Activated CD4-positive, alpha-beta T cell treated with anti-CD3 and anti-CD28 coated beads for 4 hours (primary cell): ENCODE results near the gene SLC30A2.

Experiments used
- DNase-seq, 2 donors: peaks; one replicate each; pipeline ENCODE4 v3.0.0-alpha.2; 2020

The SLC30A2 gene

GRCh38 chr1:26067432-26067911, 21.6 kb upstream of the SLC30A2 start, which contains the start of gene TRIM63:
Gene TRIM63 (minus strand): TSS chr1:26067630. CDS start chr1:26067494, 136 bp downstream.
- no peak for DNase-seq

GRCh38 chr1:26066857-26067256, 20.9 kb upstream of the SLC30A2 start:
- no peak for DNase-seq

- no peak for DNase-seq
These were observed 20.2 kb upstream of the SLC30A2 start for GRCh38 chr1:26066160-26066559.

DNA sequence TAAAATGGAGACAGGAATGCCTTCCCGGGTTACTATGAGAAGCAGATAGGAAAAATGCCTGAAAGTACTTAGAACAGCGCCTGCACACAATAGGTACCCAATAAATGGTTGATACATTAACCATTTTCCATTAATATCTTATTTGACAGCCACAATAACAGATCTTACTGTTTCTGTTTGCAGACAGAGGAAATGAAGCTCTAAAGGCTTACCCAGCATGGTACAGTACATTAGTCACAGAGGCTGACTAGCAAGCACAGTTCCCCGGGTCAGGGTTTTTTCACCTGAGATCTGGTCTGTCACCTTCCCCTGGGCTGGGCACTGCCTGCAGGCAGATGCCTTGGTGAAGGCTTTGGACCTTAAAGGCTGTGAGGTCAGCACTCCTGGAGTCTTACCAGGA, 18.6 kb upstream of the SLC30A2 start:
- DNase-seq = no peak

DNA sequence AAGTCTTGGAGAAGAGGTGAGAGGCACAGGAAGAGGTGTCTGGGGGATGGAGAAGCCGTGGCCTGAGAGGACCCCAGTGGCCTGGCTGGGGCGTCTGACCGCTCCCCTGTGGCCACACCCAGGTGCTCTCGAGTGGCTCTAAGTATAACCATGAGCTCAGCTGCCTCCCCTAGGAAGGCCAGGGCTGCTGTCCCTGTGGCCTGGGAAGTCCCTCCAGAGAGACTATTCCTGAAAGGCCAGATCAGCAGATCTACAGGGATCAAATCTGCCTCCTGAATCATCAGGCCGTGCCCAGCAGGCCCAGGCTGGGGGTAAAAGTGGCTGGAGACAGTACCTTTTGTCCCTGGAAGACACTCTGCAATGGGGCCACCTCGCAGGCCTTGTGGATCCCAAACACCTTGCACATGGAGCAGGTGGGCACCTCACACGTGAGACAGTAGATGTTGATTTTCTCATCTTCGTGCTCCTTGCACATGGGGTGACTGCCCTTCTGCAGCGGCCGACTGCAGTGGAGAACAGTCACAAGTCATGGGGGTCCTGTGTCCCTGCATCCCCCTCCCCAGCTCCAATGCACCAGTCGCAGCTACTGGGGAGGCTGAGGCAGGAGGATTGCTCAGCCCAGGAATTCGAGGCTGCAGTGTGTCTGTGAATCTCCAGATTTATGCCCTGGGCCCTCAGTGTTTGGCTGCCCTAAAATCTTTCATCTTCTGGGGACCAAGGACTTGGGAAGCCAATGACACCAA, 15.1 kb upstream of the SLC30A2 start:
- no peak for DNase-seq

GRCh38 chr1:26059906-26060305, 14.0 kb upstream of the SLC30A2 start:
- DNase-seq = no peak

- no peak for DNase-seq
These were observed 12.2 kb upstream of the SLC30A2 start for GRCh38 chr1:26058052-26058595.

- no peak for DNase-seq
These were observed 11.3 kb upstream of the SLC30A2 start for GRCh38 chr1:26057189-26057588.

DNA sequence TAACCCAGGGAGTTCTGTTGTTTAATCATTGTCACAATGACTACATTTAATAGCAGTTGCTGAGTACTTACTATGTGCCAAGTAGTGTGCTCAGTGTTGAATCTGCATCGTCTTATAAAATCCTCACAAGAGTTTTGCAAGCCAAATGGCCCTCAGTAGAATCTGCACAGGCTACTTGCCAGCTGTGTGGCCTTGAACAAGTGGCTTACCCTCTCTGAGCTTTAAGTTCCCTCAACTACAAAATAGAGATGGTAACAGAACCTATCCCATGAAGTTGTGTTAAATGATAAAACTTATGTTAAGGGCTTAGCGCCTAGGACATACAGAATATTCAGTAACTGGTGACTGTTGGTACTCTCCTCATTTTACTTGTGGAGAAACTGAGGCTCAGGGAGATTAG, 9.1 kb upstream of the SLC30A2 start:
- no peak for DNase-seq

DNA sequence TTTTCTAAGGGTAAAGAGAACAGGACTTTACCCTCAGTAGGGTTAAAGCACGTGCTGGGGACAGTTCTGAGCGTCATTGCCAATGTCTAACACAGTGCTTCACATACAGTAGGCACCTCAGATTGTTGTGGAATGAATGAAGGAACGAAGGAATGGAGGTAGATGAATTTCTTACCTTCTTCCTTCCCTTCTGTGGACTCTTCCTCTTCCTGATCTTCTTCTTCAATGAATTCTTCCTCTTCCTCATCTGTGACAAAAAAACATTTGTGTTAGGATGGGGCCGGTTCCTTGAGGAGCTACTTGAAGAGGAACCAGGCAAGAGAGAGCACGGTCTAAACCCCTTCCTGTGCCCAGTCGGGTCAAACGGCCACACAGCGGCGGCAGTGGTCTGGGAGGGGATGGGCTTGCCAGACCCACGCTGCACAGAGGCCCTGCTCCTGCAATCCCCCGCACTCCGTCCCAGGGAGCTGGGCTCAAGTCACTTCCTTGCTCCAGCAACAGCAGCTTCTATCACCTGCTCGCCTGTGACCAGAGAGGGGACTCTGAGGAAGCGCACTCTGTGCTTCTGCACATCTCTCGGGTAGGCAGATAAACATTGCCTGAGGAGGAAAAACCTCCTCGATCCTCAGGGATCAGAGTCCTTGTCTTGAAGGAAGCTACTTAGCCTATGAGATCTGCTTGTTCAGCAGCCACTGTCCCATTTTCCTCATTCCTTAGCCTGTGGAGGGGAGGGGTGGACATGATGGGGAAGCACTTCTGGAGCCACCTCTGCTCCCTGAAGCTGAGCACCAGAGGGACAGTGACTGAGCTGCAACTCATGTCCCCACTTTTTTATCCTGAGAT, 8.0 kb upstream of the SLC30A2 start:
- DNase-seq = no peak

DNA sequence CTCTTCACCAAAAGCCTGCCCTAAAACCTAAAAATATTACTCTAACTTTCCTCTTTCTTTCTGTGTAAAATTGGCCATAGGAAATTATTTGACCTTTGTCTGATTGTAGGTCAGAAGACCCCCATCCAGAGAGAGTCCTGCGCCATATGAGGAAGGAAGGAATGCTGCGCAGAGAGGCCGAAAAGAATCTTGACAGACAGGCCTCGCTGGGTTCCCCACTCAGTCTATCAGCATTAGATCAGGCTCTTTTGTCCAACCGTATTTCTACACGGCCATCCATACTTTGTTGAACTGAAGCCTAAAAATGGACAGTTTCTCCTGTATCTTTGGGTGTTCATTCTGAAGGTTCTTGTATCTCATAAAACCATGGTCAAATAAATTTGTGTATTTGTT, 4.3 kb upstream of the SLC30A2 start:
- no peak for DNase-seq

GRCh38 chr1:26049531-26050247, 3.8 kb upstream of the SLC30A2 start:
- no peak for DNase-seq

- DNase-seq = no peak
These were observed 1.5 kb upstream of the SLC30A2 start for GRCh38 chr1:26047278-26047874.

DNA sequence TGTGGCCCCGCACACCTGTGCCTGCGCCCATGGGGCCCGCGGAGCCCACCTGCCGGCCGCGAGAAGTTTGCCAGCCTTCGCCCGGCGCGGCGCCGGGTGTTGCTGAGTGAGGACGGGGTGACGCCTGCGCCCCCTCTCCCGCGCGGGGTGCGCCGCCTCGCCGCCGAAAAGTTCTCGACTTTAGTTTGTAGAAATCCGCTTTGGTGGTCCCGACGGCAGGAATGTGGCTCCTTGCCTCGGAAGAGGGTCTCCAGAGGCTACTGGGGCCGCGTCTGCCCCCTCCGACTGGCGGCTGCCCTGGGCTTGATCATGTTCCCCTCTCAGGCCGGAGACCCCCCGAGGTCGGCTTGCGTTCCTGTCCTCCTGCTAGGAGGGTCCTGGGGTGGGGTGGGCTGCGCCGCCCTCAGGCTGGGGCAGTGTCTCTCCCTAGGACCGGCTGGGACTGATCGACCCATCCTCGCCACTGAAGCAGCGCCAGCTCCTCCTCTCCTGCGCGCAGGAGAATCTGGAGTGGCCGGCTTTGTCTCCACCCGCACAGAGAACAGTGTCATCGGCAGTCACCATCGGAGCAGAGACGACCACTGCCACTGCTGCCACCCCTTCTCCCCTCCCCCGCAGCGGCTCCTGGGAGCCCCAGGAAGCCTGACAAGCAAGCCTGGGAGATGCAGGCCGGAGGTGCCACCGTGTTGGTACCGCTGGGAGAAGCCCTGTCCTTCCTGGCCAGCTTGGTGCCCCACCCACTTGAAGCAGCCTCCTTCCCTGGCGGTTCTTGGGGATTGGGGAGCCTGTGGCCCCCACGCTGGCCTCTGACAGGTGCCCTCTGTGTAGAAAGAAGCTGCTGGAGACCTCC, 553 bp upstream of the SLC30A2 start:
- DNase-seq = no peak

GRCh38 chr1:26044971-26045721, 772 bp downstream of the SLC30A2 start:
- no peak for DNase-seq

DNA sequence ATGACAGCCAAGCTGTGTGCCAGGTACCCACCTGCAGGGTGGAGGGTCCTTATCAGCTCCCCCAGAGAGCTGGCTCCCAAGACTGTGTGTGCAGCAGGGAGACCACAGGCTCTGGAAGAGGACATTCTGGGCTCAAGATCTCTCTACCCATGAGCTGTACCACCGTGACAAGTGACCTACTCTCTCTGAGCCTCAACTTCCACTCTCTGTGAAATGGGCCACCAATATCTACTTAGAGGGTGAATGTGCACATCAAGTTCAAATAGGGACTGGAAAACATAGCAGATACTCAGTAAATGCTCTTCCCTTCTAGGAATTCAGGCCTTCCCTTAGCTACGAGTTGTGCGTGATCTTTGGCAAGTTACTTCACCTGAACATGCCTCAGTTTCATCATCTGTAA, 1.5 kb downstream of the SLC30A2 start:
- DNase-seq = no peak

- DNase-seq = no peak
These were observed 2.2 kb downstream of the SLC30A2 start for GRCh38 chr1:26043765-26044164.

- no peak for DNase-seq
These were observed 3.9 kb downstream of the SLC30A2 start for GRCh38 chr1:26041978-26042377.

DNA sequence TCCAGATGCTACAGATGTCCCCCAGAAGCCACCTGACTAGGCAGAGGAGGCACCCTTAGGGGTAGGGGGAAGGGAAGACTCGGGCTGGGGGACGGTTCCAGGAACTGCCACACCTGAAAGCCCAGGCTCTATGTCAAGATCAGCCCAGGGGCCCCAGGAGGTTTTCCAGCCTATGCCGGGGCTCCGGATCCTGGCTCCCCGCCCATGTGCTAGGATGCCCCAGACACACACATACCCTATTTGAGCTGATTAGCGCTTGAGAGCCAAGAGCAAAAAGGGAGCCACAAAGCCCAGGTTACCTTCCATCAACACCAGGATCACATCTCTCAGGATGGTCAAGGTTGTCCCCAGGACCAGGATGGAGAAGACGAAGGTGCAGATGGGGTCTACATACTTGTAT, 4.5 kb downstream of the SLC30A2 start:
- DNase-seq = no peak

- no peak for DNase-seq
These were observed 7.0 kb downstream of the SLC30A2 start for GRCh38 chr1:26038904-26039303.

DNA sequence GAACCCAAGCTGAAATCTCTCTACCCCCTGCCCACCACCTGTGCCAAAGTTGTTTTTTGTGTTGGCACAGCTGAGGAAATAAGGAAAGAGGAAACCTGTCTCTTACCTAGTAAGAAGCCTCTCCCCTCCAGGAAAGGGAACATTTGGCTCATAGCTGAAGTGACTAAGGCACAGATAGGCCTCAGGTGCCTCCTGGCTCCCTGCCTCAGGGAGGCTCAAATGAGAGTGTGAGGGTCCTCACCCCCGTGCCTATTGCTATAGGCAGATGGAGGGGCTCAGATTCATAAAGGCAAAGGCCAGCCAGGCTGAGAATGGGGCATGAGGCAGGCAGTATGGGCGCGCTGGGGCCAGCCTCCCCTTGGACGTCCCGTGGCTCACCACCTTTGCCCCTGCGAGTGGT, 7.4 kb downstream of the SLC30A2 start:
- no peak for DNase-seq
